Adrenal gland (tissue), 12 donors: ENCODE results near the gene SLC28A1. TPM values are rescaled to one million over a fixed set of nuclear protein-coding genes. Genes with fewer than 3 reads are reported as not detected.

Source experiments
- DNase-seq, 7 donors: peaks; one replicate each; pipeline ENCODE4 v3.0.0-alpha.2; 2019 to 2020
- H3K27ac ChIP-seq, 5 donors: fragments of 200-600 bp; sonication (generic) in 4 of 5; 1 replicate in 3 of 5; 2 replicates in 2 of 5; pipeline versions ENCODE4 v1.5.1 to v1.8.0; 2016 to 2020; ENCODE audit warnings: mild to moderate bottlenecking in 1 of 5
- H3K27me3 ChIP-seq: fragments of 200-600 bp; 2 replicates; pipeline ENCODE4 v1.8.0; 2021
- H3K36me3 ChIP-seq, 2 donors: fragments of 200-600 bp; replicated peaks in 1 of 2; 1 replicate in 1 of 2; 2 replicates in 1 of 2; pipeline versions ENCODE4 v1.5.1 to v1.8.0; 2018 to 2022
- H3K4me1 ChIP-seq, 2 donors: fragments of 200-600 bp; replicated peaks in 1 of 2; 1 replicate in 1 of 2; 2 replicates in 1 of 2; pipeline versions ENCODE4 v1.5.1 to v1.8.0; 2018 to 2021
- H3K4me3 ChIP-seq, 4 donors: fragments of 200-600 bp; sonication (generic) in 3 of 4; one replicate each; pipeline ENCODE4 v1.5.1; 2016 to 2018
- H3K9me3 ChIP-seq, 3 donors: fragments of 200-600 bp; sonication (generic) in 1 of 3; replicated peaks in 1 of 3; 1 replicate in 2 of 3; 2 replicates in 1 of 3; pipeline versions ENCODE4 v1.5.1 to v1.8.0; 2016 to 2021
- CTCF ChIP-seq, 6 experiments: fragments of 450-650 bp in 4 of 6; fragments of 200-600 bp in 2 of 6; sonication (generic) in 1 of 6; IDR thresholded peaks; 1 replicate in 5 of 6; 2 replicates in 1 of 6; pipeline versions ENCODE4 v1.5.1 to v1.8.0; 2016 to 2021; ENCODE audit warnings: antibody characterized with exemption in 6 of 6, mild to moderate bottlenecking in 2 of 6, moderate library complexity in 1 of 6
- POLR2A ChIP-seq, 2 donors: fragments of 450-650 bp; IDR thresholded peaks; one replicate each; pipeline ENCODE4 v1.6.1; 2017; ENCODE audit warnings: antibody characterized with exemption in 2 of 2, mild to moderate bottlenecking in 2 of 2, moderate library complexity in 1 of 2
- WGBS, 4 donors: extraction: QIAGEN DNeasy Blood & Tissue Kit in 2 of 4; methylation state at CpG; one replicate each; pipeline versions ENCODE4 v1.1.5 to v1.1.7; 2013 to 2017; 5-methylcytosine and 5-hydroxymethylcytosine counted together
- intact Hi-C, 2 donors: fragments of 100-400 bp; cut with DNase I; formaldehyde crosslinking; loops; one replicate each; pipeline versions ENCODE4 v1.14.1 to v1.15.0; 2022 to 2023
- polyA plus RNA-seq, 3 donors: library from polyadenylated mRNA; stranded (reverse); fragments of 200-250 nt in 2 of 3; fragments of 350-450 nt in 1 of 3; fragmentation: Illumina TruSeq in 1 of 3; extraction: RNeasy Lipid Tissue Mini Kit (QIAGEN cat#74804) in 1 of 3; gene quantifications; one replicate each; pipeline ENCODE4 v1.2.3, GENCODE V29; 2013 to 2014
- total RNA-seq, 9 donors: library from RNA; depleted of rRNA in 4 of 9; stranded (reverse); fragments of >200 nt in 4 of 9; fragments of 120-200 nt in 1 of 9; fragmentation: NEBNext Ultra II Directional in 1 of 9; extraction: Animal tissue kit (Norgen Biotek cat#: 25700) in 1 of 9; gene quantifications; one replicate each; pipeline versions ENCODE4 v1.1.0 to v1.2.4, GENCODE V29; 2013 to 2023
- donor health status: healthy with polysubstance abuse.
- donor health status: Bipolar disorder and iron deficiency.
- donor health status: DM: yes; HTN: yes; CAD: no.
- donor health status: DM: no; HTN: no; CAD: no.
- donor health status: DM: no; HTN: no; CAD: no.
- donor health status: DM: yes; HTN: yes; CAD: no.

The SLC28A1 gene
- total and polyA plus RNA-seq, 12 donors = 0.03 to 0.19 (median 0.11) TPM; not detected in 4

- Histone ChIP-seq H3K27ac (peak overlapping the region in 4 of 5 donors; percentile 39 to 85 (median 68)), H3K36me3 (no peaks in the 10 kb centered on the region), H3K9me3 (no peaks in the 10 kb centered on the region), H3K4me3 (no peak overlapping the region), H3K4me1 (peaks cover 16 to 26% of the 10 kb centered on the region in 2 donors), H3K27me3 (no peaks in the 10 kb centered on the region)
- TF ChIP-seq CTCF (IDR thresholded peaks at IDR 0.05) (no peak), POLR2A (IDR thresholded peaks at IDR 0.05) (no peak)
- intact Hi-C loops = no loop called here
- 49 to 53% (median 50%) methylated on average over 4 of the region's 4 CpGs for WGBS, 4 donors
- peak; percentile 72 to 88 (median 87) for DNase-seq
Measured at GRCh38 chr15:84947947-84948830, 63.7 kb downstream of the SLC28A1 start.

- H3K4me3 ChIP-seq = no peak overlapping the region
- TF ChIP-seq CTCF (IDR thresholded peaks at IDR 0.05) = no peak
- no peak for TF ChIP-seq POLR2A (IDR thresholded peaks at IDR 0.05)
- WGBS, 4 donors = 80 to 94% (median 87%) methylated on average over 2 of the region's 2 CpGs
- peaks cover 16 to 26% of the 10 kb centered on the region in 2 donors for H3K4me1 ChIP-seq
- no peaks in the 10 kb centered on the region for H3K27me3 ChIP-seq
- intact Hi-C loops = no loop called here
- no peak for DNase-seq
- no peaks in the 10 kb centered on the region for H3K9me3 ChIP-seq
- no peaks in the 10 kb centered on the region for H3K36me3 ChIP-seq
- peak overlapping the region in 3 of 5 donors; percentile 39 to 85 (median 75) for H3K27ac ChIP-seq
Measured at GRCh38 chr15:84949043-84949442, 64.6 kb downstream of the SLC28A1 start.

GRCh38 chr15:84949845-84950569, 65.5 kb downstream of the SLC28A1 start:
- intact Hi-C loops = loop anchor here (10.0 kb wide), 1 partner anchor 95 kb away; no protein-coding TSS in a partner anchor
- peak overlapping the region in 2 of 5 donors; percentile 21 to 35 for H3K27ac ChIP-seq

More at GRCh38 chr15:84949845-84950569, 65.5 kb downstream of the SLC28A1 start:
- DNase-seq = peak in 1 of 7 donors; percentile 41
- TF ChIP-seq POLR2A (IDR thresholded peaks at IDR 0.05) (no peak), CTCF (IDR thresholded peaks at IDR 0.05) (no peak)
- Histone ChIP-seq H3K4me3 (no peak overlapping the region), H3K27me3 (no peaks in the 10 kb centered on the region), H3K36me3 (no peaks in the 10 kb centered on the region), H3K4me1 (peaks cover 16 to 26% of the 10 kb centered on the region in 2 donors), H3K9me3 (no peaks in the 10 kb centered on the region)
- 39 to 51% (median 47%) methylated on average over 7 of the region's 7 CpGs for WGBS, 4 donors
